GM18868 (cell line): ENCODE data around the gene TAX1BP1.

Source experiments
- ATAC-seq: cut with Tn5 transposase; IDR thresholded peaks from one replicate; pipeline ENCODE4 v1.9.1; 2021; ENCODE audit warnings: mild to moderate bottlenecking, moderate library complexity; ENCODE audit not compliant: unreplicated experiment

Gene TAX1BP1

GRCh38 chr7:27873981-27874957 lies 134.3 kb downstream of the TAX1BP1 start:
- ATAC-seq: no peak

- no peak for ATAC-seq
Measured at GRCh38 chr7:27875061-27875460, 135.1 kb downstream of the TAX1BP1 start.

GRCh38 chr7:27875832-27876231 lies 135.9 kb downstream of the TAX1BP1 start:
- ATAC-seq: no peak

DNA sequence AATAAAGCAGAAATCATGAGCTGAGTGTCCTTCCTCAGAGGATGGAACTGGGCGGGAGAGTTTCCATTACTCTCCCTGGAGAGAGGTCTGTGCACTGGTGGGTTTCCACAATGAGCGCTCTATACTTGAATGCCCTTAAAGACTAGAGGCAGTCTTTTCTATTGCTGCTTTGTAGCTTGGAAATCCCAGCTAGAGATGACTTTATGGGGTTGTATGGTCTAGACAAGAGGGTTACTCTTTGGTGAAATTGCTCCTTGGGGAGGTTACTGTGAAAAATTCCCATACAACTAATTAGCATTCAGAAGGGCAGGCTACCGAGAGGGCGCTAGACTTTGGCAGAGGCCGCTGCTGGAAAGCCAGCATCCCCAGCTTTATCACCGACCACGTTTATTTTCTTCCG lies 136.8 kb downstream of the TAX1BP1 start:
- ATAC-seq: no peak
